ENCODE results near the gene RABAC1.
"Not testable (repeated sequence)": the region's sequence is repeated elsewhere in the genome, so short reads cannot be mapped to it uniquely, and the experiment has no call there.

RABAC1 gene, protein sequence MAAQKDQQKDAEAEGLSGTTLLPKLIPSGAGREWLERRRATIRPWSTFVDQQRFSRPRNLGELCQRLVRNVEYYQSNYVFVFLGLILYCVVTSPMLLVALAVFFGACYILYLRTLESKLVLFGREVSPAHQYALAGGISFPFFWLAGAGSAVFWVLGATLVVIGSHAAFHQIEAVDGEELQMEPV

GRCh38 chr19:41959056-41960053, at the start of gene RABAC1:
TSS of gene RABAC1 (minus strand) at chr19:41959321. CDS start at chr19:41959292, 29 bp downstream.
- DNase-seq, result peak; percentile 89 to 99 (median 93)
- intact Hi-C loops (cut with DNase I), result loop anchor here (2.0 kb wide), 1 partner anchor 101 kb away; no protein-coding TSS in a partner anchor

- intact Hi-C loops (cut with DNase I), result no loop called here
- peak in 2 of 10 donors; percentile 28 to 69 for DNase-seq
These were observed 47.4 kb upstream of the RABAC1 start for GRCh38 chr19:42006569-42006968.

DNA sequence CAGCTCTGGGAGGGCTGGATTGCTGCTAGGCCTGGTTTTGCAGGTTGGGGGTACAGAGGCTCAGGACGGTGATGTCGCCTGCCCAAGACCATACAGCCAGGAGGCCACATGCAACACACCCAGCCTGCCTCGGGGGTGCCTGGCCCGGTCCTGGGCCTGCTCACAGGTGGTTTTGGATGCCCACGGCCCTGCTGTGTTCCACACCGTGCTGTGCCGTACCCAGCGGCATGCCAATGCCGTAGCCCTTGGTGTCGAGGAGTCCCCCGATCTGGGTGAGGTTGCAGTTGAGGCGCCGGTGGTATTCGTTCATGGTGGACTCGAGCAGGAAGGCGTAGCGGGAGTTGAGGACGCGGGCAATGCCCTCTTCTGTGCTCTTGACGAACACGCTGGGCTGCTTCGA, 46.4 kb upstream of the RABAC1 start:
- intact Hi-C loops (cut with DNase I), result no loop called here
- peak in 2 of 10 donors; percentile 58 to 77 for DNase-seq

GRCh38 chr19:42003506-42004294, 44.6 kb upstream of the RABAC1 start:
- DNase-seq, result peak in 2 of 10 donors; percentile 48 to 51
- intact Hi-C loops (cut with DNase I), result no loop called here

DNA sequence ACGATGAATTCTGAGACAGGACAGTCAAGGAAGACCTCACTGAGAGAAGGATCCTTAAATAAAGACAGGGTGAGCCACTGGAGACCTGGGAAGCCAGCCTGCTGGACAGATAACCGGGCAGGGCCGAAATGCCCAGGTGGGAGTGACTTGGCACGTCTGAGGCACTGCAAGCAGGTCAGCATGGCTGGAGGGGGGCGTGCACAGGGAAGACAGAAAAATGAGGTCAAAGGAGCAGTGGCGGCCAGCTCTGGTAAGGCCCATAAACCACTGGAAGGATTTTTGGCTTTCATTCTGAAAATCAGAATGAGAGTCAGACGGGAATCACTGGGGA, 40.7 kb upstream of the RABAC1 start:
- intact Hi-C loops (cut with DNase I), result no loop called here
- peak in 2 of 10 donors; percentile 63 to 77 for DNase-seq

DNA sequence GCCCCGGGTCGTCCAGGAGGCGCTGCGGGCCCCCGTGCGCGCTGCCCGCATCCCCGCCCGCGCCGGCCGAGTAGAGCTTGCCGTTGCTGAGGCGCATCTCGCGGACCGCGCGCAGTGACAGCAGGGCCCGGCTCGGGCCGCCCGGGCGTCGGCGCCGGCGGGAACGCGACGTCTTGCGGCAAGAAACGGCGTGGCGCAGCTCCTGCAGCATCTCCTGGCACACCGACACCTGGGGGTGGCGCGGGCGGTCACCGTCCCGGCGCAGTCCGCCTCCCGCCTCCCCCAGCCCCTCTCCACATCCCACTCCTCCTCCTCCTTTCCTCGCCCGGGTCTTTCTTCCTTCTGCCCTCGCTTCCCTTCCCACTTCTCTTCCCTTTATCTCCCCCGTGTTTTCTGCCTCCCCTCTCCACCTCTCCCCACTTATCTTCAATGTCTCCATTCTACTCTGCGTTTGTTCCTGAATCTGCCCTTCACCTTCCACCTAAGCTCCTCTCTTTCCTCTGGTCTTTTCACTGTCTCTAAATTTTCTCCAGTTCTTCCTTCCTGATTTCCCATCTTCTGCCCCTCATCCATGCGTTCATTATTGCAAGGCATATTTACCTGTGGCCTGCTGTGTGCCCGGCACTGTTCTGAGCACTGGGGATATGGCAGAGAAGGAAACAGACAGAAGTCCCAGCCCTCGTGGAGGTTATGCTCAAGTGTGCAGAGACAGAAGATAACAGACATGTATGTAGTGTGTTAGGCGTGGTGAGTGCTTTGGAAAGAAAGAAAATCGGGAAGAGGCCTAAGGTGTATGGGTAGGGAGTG, 40.2 kb upstream of the RABAC1 start:
- DNase-seq, result peak in 5 of 10 donors; percentile 30 to 89 (median 86)
- intact Hi-C loops (cut with DNase I), result no loop called here

DNA sequence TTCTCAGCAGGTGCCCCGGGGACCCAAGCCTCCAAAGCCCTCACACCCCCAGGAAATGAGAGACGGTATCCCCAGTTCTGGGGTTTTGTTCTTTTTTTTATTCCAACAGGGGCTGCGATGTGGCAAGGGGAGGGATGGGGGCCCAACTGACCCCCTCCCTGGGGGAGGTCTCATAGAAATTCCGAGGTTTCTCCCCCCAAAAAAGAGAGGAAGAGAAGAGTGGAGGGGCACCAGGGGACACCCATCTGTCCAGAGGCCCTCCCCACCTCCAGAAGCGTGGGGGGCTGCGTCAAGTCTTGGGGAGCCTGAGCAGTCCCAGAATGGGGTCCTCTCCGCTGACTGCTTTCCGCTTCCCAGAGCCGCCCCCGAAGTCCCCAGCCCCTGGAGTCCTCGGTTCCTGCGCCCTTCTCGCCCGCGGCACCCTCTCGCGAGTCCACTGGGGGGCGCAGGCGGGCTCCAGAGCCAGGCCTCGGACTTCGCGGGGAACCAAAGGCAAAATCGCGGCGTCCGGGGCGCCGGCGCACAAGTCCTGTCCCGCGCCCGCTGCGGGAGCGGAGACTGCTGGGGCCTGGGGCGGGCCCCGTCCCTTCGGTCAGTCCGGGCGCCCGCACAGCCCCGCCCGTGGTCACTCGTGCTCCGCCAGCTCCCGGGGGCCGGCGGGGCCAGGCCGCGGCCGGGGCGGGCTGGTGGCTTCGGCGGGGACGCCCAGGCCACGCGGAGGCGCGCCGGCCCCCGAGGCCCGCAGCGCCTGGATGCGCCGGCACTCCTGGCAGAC, 39.3 kb upstream of the RABAC1 start:
- peak in 8 of 10 donors; percentile 45 to 95 (median 66) for DNase-seq
- intact Hi-C loops (cut with DNase I), result no loop called here

DNA sequence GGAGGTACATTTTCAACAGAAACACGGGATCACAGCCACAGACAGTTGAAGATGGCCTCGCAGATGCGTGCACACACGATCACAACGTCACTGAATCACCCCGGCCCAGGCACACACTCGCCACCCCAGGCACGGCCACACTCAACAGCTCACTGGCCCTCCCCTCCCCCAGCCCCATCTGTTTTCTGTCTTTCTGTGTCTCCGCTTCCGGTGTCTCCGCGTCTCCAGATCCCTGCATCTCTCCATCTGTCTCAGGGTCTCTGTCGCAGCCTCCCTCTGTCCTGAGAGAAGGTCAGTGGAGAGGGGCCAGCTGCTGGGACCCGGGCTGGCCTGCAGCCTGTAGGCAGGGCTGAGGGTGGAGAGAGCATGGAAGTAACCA, 38.7 kb upstream of the RABAC1 start:
- intact Hi-C loops (cut with DNase I), result no loop called here
- peak in 5 of 10 donors; percentile 37 to 83 (median 48) for DNase-seq

DNA sequence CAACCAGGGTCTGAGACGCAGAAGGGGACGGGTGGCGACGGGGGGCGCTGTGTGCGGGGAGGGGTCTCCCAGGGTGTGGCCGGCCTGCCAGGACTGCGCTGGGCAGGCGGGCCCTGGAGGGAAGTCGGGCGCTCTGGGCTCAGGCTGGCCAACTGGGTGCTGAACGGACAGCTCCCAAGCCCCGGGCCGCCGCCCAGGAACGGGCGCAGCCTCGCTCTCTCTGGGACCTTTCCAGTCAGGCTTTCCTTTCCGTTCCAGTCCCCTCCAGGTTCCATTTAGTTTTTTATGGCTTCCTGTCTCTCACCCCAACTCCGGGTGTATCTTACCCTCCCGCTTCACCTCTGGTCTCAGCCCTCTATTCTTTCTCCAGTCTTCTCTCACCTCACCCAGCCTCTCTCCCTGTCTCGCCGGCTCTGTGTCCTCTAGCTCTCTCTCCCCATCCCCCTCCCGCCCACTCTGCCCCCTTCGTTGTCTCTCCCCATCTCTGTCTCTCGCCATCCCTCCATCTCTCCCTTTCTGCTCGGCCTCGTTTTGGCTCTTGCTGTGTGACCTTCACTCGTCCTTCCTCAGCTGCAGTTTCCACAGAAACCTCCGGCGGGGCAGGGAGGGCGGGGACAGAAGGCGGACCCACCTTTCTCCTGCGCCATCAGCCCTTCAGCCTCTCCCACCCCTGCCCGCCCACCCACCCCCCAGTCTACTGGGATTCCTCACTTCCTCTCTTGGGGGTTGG, 38.2 kb upstream of the RABAC1 start:
- intact Hi-C loops (cut with DNase I), result no loop called here
- peak in 5 of 10 donors; percentile 44 to 86 (median 54) for DNase-seq

DNA sequence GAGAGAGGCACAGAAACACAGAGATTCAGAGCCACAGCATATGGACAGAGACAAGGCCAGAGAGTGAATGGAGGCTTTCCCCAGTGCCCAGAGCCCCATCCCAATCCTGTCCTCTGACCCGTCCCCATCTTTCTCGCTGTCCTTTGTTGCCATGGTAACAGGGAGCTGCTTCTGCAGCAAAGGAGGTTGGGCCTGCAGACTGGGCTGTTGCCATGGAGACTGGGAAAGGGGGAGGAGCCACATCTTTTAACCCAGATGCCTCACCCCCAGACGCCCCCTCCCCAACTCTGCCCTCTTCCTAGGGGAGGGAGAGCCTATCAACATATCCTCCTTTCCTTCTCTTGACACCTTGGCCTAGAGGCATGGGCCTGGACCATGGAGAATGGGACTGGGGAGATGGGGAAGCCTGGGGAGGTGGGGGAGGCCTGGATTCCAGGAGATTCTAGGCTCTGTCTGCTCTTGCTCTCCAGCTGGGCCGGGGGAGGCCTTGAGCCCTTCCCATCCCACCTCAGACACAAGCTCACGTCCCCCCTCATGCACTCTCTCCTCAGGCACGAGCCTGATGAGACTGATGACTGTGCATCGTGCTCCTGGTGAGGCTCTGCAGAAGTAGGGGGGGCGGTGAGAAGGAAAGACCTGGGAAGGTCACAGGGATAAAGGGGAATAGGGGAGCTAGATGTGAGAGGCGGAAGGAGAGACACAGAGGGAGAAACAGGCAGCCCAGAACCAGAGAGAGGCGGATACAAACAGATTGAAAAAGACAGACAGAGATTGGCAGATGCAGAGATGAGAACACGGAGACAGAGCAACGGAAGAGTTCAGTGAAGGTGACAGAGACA, 37.1 kb upstream of the RABAC1 start:
- intact Hi-C loops (cut with DNase I), result no loop called here
- peak in 8 of 10 donors; percentile 51 to 95 (median 72) for DNase-seq

GRCh38 chr19:41994994-41995958, 36.2 kb upstream of the RABAC1 start:
- intact Hi-C loops (cut with DNase I), result no loop called here
- peak in 3 of 10 donors; percentile 53 to 73 (median 70) for DNase-seq

DNA sequence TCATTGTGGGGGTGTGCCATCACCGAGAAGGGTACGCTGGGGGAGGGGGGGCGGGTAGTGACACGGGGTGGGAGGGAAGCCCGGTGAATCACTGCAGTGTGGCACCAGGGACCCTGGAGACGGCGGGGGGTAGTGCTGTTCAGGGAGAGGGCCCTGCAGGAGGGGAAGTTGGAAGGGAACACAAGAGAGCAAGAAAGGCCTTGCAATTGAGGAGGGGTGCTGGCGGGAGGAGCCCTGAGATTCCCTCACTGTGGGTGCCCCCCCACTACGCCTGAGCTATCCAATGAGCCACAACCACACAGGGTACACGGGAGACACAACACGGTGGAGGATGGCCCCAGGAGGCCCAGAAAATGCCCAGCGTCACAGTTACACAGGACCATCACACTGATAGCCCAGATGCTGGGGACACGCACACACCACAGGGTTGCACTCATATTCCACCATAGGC, 35.4 kb upstream of the RABAC1 start:
- DNase-seq, result peak in 6 of 10 donors; percentile 40 to 93 (median 74)
- intact Hi-C loops (cut with DNase I), result no loop called here

- intact Hi-C loops (cut with DNase I), result no loop called here
- DNase-seq, result peak; percentile 29 to 98 (median 80)
These were observed 34.7 kb upstream of the RABAC1 start, which contains the start of gene ATP1A3 for GRCh38 chr19:41993612-41994483. TSS of gene ATP1A3 (minus strand) at chr19:41994230. CDS start at chr19:41994076, 154 bp downstream.

DNA sequence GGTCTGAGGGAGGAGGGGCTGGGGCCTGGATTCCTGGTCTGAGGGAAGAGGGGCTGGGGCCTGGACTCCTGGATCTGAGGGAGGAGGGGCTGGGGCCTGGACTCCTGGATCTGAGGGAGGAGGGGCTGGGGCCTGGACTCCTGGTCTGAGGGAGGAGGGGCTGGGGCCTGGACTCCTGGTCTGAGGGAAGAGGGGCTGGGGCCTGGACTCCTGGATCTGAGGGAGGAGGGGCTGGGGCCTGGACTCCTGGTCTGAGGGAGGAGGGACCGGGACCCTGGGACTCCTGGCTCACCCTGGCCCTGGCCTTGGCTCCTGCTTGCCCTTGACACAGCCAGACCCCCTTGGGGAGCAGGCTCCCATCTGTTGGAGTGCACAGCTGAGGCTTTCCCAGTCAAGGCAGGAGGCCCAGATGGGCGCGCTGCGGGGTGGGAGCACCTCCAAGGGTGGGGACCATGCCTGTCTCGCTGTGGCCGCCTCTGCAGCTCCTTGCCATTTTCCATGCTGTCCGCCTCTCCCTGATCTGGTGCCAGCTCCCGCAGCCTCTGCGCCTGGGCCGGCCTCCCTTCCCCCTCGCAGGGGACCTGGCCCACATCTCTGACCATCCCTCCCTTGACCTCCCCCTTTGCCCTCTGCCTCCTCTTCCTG, 32.9 kb upstream of the RABAC1 start:
- DNase-seq, result peak in 2 of 10 donors; percentile 82 to 88
- intact Hi-C loops (cut with DNase I), result not testable (repeated sequence)

- intact Hi-C loops (cut with DNase I), result no loop called here
- peak in 2 of 10 donors; percentile 45 to 55 for DNase-seq
These were observed 31.9 kb upstream of the RABAC1 start for GRCh38 chr19:41991025-41991424.

Measured in posterior cingulate gyrus (tissue), 11 donors.